ENCODE data around the gene RYK.

DNA sequence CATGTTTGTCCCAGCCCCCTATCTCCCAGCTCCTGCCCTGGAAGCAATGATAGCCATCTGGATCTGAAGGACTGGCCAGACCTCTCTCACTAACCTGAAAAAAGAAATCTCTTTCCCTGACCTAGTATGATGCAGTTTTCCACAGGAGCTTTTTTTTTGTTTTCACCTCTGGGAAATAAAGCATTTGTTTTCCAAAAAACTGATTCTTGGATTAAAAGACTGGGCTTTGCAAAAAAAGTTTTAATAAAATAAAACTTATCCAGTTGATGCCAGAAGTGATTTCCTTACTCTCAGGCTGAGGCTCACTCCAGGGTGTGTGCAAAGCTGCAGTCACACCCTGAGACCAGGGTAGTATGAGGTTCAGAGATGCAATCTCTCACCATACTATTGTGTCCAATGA, 104.0 kb downstream of the RYK start:
- TF ChIP-seq EZH2 (IDR thresholded peaks at IDR 0.05; ENCODE audit: low read length, missing control alignments), result no peak
- TF ChIP-seq, protein P1, sequence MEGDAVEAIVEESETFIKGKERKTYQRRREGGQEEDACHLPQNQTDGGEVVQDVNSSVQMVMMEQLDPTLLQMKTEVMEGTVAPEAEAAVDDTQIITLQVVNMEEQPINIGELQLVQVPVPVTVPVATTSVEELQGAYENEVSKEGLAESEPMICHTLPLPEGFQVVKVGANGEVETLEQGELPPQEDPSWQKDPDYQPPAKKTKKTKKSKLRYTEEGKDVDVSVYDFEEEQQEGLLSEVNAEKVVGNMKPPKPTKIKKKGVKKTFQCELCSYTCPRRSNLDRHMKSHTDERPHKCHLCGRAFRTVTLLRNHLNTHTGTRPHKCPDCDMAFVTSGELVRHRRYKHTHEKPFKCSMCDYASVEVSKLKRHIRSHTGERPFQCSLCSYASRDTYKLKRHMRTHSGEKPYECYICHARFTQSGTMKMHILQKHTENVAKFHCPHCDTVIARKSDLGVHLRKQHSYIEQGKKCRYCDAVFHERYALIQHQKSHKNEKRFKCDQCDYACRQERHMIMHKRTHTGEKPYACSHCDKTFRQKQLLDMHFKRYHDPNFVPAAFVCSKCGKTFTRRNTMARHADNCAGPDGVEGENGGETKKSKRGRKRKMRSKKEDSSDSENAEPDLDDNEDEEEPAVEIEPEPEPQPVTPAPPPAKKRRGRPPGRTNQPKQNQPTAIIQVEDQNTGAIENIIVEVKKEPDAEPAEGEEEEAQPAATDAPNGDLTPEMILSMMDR (conservative IDR thresholded peaks at IDR 0.05 in 1 of 2, IDR thresholded peaks at IDR 0.05 in 1 of 2; ENCODE audit: low read depth in 1 of 2, low read length in 2 of 2), result no peak
